GM21423 (cell line): ENCODE measurements around the gene CLCN3.
"Not testable (repeated sequence)": the region's sequence is repeated elsewhere in the genome, so short reads cannot be mapped to it uniquely, and the experiment has no call there.

Experiments
- ATAC-seq: cut with Tn5 transposase; IDR thresholded peaks from one replicate; pipeline ENCODE4 v1.9.1; 2021; ENCODE audit warnings: mild to moderate bottlenecking, moderate library complexity; ENCODE audit not compliant: unreplicated experiment

The CLCN3 gene

DNA sequence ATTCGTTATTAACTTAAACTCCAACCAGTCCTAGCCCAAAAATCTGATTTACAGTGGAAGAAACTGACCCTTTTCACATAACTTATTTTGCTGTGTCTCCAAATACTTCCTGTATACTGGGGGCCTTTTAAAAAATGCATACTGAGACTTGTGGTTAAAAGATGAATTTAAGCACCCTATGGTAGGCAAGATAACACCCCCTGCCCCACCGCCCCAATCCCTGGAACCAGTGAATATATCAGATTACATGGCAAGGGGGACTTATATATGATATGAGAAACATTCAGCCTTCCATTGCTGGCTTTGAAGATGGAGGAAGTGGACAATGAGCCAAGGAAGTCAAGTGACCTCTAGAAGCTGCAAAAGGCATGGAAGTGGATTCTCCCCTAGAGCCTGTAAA, 3.1 kb upstream of the CLCN3 start:
- no peak for ATAC-seq

DNA sequence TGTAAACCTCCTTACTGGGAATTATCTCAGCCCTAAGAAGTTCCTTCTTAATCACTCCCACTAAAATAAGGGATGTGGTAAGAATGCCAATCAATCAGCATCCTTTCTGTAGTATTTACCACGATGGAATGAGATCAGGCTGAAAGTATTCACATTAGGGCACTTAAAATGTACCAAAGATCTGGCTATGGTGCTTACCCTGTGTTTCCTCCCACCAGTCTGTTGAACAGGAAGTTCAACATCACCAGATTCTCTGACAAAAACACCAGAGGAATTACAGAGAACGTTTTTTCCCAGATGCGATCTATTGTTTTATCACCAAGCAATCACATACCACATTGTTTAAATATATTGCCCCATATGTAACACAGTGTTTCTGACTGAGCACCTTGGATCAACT, 2.1 kb upstream of the CLCN3 start:
- no peak for ATAC-seq

- ATAC-seq: no peak
Measured at GRCh38 chr4:169618986-169619385, 1.4 kb upstream of the CLCN3 start.

GRCh38 chr4:169619518-169619957, 840 bp upstream of the CLCN3 start:
- ATAC-seq: peak; percentile 31

- no peak for ATAC-seq
Measured at GRCh38 chr4:169620880-169621248, 486 bp downstream of the CLCN3 start.

DNA sequence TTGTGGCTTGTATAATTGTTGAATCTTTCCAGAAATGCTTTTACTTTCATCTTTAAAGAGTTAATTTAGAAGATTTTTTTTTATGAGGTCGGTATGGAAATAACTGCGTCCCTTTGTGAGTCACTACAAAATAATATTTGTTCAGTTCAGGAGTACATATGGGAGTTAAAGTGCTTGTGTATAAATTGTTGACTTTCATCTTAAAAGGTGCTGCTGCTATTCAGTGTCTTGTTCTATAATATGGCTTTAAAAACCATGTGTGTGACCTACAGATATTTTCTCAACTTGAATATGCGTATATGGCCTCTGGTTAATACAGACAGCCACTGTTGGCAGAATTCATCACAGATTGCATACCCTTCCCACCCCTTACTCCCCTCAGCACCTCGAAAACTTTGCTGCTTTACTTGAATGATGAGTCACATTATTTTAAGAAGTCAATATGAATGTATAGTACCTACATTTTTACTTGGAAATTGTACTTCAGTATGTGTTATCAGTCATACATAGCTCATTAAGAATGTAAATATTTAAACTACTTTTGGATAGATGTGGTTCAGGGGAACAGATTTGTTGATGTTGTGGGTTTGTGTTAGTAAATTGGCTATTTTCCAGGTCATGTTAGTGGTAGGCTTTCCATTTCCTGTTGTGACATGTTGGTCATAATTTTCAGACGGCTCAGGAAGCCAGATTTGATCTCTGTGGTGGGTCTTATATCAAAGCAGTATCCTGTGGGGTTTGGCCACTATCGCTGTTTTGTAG, 1.5 kb downstream of the CLCN3 start:
- no peak for ATAC-seq

- no peak for ATAC-seq
Measured at GRCh38 chr4:169622566-169622965, 2.2 kb downstream of the CLCN3 start.

DNA sequence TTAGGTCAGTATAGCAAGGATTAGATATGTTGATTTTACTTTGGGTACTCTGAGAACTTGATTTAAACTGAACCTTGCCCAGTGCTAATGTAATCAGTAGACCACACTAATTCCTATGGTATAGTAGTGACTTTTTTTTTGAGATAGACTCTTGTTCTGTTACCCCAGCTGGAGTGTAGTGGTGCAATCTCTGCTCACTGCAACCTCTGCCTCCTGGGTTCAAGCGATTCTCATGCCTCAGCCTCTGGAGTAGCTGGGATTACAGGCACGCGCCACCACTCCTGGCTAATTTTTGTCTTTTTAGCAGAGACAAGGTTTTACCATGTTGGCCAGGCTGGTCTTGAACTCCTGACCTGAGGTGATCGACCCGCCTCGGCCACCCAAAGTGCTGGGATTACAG, 3.6 kb downstream of the CLCN3 start:
- ATAC-seq: not testable (repeated sequence)

- no peak for ATAC-seq
Measured at GRCh38 chr4:169625886-169626285, 5.5 kb downstream of the CLCN3 start.

DNA sequence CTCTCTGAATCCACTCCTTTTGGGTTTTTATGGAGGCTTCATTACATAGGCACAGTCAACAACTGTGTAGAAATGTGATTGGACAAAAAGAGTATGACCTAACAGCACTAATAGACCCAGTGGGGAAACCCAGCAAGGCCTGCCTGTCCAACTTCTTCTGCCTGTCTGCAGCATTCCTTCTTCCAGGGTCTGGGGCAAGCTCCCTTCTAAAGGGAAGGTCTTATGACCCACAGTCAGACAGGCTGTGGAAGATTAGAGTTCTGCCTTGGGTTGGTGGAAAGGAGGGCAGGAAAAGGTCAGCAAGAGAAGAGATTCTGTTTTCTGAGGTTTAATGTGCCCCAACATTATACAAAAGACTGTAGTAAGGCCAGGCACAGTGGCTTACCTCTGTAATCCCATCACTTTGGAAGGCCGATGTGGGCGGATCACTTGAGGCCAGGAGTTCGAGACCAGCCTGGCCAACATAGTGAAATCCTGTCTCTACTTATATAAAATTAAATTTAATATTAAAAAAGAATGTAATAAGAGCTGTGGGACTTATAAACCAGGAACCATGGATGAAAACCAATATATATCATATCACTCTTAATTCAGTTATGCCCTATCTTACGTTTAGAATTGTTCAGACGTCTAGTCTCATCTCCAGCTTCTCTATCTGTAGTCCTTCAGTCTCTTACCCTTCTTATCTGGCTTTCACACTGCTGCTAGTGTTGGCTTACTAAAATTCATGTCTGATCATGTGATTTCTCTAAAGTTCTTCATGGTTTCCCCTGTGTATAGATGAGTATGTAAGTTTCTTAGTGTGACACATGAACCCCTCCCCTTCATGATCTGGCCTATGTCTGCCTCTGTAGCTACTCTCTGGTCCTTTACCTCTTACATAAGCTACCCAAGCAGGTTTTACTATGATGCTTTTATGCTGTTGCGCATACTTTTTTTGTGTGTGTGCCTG, 6.2 kb downstream of the CLCN3 start:
- peak; percentile 31 for ATAC-seq

- peak; percentile 80 for ATAC-seq
Measured at GRCh38 chr4:169627307-169627706, 6.9 kb downstream of the CLCN3 start.

DNA sequence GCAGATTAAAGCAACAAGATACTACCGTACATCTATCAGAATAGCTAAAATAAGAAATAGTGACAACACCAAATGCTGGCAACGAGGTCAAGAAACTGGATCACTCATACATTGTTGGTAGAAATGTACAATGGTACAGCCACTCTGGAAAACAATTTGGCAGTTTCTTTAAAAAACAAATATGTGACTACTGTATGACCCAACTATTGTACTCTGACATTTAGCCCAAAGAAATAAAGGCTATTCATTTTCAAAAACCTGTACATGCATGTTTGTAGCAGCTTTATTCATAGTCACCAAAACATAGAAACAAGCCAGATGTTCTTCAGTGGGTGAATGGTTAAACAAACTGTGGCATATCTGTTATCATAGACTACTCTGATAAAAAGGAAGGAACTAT, 8.2 kb downstream of the CLCN3 start:
- no peak for ATAC-seq

- no peak for ATAC-seq
Measured at GRCh38 chr4:169630069-169630468, 9.7 kb downstream of the CLCN3 start.

DNA sequence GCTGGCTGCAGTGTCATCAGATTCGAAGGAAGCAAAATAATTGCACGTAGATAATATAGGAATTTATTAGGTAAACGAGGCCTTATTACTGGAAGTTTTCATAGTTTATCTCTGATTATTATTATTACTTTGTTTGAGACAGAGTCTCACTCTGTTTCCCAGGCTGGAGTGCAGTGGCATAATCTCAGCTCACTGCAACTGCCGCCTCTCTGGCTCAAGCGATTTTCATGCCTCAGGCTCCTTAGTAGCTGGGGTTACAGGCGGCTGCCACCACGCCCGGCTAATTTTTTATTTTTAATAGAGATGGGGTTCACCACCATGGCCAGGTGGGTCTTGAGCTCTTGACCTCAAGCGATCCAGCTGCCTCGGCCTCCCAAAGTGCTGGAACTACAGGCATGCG, 12.5 kb downstream of the CLCN3 start:
- no peak for ATAC-seq

- no peak for ATAC-seq
Measured at GRCh38 chr4:169634975-169635374, 14.6 kb downstream of the CLCN3 start.

GRCh38 chr4:169640261-169640870, 20.0 kb downstream of the CLCN3 start:
- no peak for ATAC-seq

DNA sequence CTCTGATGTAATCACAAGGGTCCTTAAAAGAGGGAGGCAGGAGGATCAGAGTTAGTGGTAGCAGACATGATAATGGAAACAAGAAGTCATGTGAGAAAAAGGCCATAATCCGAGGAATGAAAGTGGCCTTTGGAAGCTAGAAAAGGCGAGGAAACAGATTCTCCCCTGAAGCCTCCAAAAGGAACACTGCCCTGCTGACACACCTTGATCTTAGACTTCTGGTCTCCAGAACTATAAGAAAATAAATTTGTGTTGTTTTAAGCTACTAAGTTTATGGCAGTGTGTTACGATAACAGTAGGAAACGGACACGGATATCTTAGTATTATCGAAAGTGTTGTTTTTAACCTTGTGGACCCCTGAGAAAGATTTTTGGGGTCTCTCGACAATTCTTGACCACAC, 24.4 kb downstream of the CLCN3 start:
- ATAC-seq: no peak

- ATAC-seq: no peak
Measured at GRCh38 chr4:169645627-169646026, 25.2 kb downstream of the CLCN3 start.

DNA sequence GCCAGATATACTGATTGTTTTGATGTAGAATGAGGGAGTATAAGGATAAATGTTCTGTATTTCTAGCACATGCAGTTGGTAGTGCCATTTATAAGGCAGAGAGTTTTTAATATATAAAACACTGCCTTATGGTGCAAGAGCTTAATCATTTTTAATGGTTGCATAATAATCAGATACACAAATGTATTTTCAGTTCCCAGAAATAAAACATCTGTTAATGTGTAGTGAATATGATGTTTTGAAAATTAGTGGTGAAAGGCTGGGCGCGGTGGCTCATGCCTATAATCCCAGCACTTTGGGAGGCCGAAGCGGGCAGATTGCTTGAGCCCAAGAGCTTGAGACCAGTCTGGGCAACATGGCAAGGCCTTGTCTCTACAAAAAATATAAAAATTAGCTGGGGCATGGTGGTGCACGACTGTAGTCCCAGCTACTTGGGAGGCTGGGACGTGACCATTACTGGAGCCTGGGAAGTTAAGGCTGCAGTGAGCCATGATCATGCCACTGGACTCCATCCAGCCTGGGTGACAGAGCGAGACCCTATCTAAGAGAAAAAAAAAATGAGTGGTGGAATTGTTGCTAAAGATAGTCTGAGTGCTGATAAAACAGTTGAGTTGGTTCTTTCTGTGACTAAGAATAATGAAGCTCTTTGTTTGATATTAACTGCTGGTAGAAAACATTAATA, 29.3 kb downstream of the CLCN3 start:
- no peak for ATAC-seq

DNA sequence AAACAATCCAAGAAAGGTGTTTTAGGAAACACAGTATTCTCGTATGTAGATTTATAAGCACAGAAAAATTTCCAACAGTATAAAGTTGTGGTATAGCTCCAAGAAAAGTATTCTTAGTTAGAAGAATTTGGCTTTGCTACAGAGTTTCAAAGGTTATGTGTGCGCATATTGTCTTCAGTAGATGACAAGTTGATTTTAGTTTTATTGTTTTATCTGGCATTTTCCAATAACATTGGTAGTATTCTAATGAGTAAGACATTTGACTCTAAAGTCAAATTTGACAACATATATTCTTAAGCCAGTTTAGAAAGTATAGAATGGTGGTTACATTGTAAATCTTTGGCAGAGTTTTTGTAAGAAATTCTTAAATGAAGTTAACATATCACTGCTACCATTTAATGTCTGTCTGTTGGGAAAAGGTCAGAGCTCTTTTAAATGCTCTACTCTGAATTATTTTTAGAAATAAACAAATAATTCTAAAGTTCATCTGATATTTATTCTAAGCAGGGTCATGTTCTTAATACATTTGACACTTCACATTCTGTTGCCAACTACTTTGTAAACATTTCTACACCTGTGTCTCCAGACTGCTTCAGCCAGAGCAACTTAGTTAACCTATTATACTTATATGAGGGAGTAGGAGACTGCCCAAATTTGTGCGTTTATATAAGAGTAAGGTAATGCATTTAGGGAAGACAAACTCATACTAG, 30.0 kb downstream of the CLCN3 start:
- ATAC-seq: no peak
